ENCODE measurements around the gene SAMD1.

GRCh38 chr19:14059652-14060155 lies 30.8 kb downstream of the SAMD1 start:
- TF ChIP-seq CTCF (conservative IDR thresholded peaks at IDR 0.05; ENCODE audit: low read length) = no peak
- TF ChIP-seq EZH2phosphoT487 (IDR thresholded peaks at IDR 0.05; ENCODE audit: borderline replicate concordance, low read depth, low read length) = no peak
